Sigmoid colon (tissue), 4 donors: Measurements from ENCODE around the gene ARSD.
"Not testable (repeated sequence)": the region's sequence is repeated elsewhere in the genome, so short reads cannot be mapped to it uniquely, and the experiment has no call there.

Source experiments
- CTCF ChIP-seq, 4 experiments: fragments of 450-650 bp in 3 of 4; fragments of 200-600 bp in 1 of 4; IDR thresholded peaks; one replicate each; pipeline ENCODE4 v1.5.1; 2016 to 2019; ENCODE audit warnings: antibody characterized with exemption in 4 of 4, mild to moderate bottlenecking in 3 of 4, moderate library complexity in 2 of 4
- EP300 ChIP-seq, 4 donors: sonication (generic); formaldehyde crosslinking; IDR thresholded peaks; one replicate each; pipeline ENCODE4 v1.6.1; 2017; ENCODE audit warnings: antibody characterized with exemption in 4 of 4
- POLR2A ChIP-seq, 2 donors: fragments of 450-650 bp; IDR thresholded peaks; one replicate each; pipeline ENCODE4 v1.6.1; 2016; ENCODE audit warnings: antibody characterized with exemption in 2 of 2, mild to moderate bottlenecking in 2 of 2, moderate library complexity in 2 of 2
- POLR2AphosphoS5 ChIP-seq, 4 donors: sonication (generic); formaldehyde crosslinking; IDR thresholded peaks; one replicate each; pipeline ENCODE4 v1.6.1; 2017; ENCODE audit warnings: antibody characterized with exemption in 4 of 4

DNA sequence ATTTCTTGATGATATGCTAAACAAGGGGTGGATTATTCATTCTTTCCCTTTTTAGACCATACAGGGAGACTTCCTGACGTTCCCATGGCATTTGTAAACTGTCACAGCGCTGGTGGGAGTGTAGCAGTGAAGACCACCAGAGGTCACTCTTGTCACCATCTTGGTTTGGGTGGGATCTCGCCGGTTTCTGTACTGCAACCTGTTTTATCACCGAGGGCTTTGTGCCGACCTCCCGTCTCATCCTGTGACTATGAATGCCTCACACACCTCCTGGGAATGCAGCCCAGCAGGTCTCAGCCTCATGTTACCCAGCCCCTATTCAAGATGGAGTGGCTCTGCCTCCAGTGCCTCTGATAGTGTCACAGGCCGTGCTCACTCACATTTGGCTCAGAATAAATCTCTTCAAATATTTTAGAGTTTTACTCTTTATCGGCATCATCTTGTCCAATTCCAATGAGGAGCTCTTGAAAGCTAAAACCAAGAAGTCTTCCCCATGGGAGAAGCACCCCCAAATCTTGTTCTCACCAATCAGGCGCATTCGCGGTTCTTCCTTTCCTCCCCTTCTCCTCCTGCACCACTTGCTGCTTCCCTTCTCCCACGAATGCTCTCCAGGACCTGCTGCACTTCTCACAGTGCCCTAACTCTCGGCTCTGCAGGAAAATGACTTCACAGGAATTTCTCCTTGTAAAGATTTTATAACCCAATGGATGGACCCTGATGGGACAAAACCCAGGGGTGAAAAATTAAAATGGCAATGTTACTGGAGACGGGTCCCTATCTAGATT lies 39.2 kb downstream of the ARSD start:
- TF ChIP-seq POLR2A, CTCF, POLR2AphosphoS5, EP300 (IDR thresholded peaks at IDR 0.05): not testable (repeated sequence)
